ENCODE measurements around the gene MAG. TPM values are rescaled to one million over a fixed set of nuclear protein-coding genes. Genes with fewer than 3 reads are reported as not detected.

Gene MAG
- total RNA-seq, 2 donors from 2014 or later: 13.9 TPM; not detected in 1

DNA sequence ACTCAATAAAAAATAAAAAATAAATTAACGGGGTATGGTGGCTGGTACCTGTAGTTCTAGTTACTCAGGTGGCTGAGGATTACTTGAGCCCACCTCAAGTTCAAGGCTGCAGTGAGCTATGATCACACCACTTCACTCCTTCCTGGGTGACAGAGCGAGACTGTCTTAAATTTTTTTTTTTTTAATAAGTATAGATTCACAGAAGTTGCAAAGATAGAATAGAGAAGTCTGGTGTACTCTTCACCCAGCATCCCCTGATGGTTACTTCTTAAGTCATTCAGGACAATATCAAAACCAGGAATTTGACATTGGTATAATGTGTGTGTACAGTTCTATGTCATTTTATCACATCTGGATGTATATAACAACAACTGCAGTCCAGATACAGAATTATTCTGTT, 29.3 kb downstream of the MAG start:
- no peaks in the 10 kb centered on the region for H3K36me3 ChIP-seq
- TF ChIP-seq POLR2AphosphoS5 (IDR thresholded peaks at IDR 0.05) (no peak), CTCF (IDR thresholded peaks at IDR 0.05) (no peak), POLR2A (IDR thresholded peaks at IDR 0.05) (no peak)
- no peaks in the 10 kb centered on the region for H3K9me3 ChIP-seq
- no peak overlapping the region for H3K27ac ChIP-seq
- H3K4me1 ChIP-seq (replicated peaks): no peaks in the 10 kb centered on the region
- no peaks in the 10 kb centered on the region for H3K27me3 ChIP-seq (replicated peaks; ENCODE audit: insufficient read depth)
- 90% methylated on average over 2 of the region's 2 CpGs for WGBS
- DNase-seq (ENCODE audit: low spot score): no peak
- H3K4me3 ChIP-seq: no peak overlapping the region
- intact Hi-C loops (cut with DNase I): no loop called here

DNA sequence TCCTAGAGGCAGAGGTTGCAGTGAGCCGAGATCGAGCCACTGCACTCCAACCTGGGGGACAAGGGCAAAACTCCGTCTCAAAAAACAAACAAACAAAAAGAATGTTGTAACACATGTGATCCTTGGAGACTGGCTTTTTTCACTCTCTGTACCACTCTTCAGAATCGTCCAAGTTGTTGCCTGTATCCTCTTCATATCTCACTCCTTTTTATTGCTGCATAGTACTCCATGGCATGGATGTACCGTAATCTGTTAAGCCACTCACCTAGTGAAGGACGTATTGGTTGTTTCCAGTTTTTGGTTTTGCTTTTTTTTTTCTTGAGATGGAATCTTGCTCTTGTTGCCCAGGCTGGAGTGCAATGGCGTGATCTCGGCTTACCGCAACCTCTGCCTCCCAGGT, 30.1 kb downstream of the MAG start:
- no peak overlapping the region for H3K27ac ChIP-seq
- intact Hi-C loops (cut with DNase I): no loop called here
- H3K27me3 ChIP-seq (replicated peaks; ENCODE audit: insufficient read depth): no peaks in the 10 kb centered on the region
- no peak for DNase-seq (ENCODE audit: low spot score)
- no peaks in the 10 kb centered on the region for H3K9me3 ChIP-seq
- no peaks in the 10 kb centered on the region for H3K4me1 ChIP-seq (replicated peaks)
- TF ChIP-seq POLR2A (IDR thresholded peaks at IDR 0.05) (no peak), POLR2AphosphoS5 (IDR thresholded peaks at IDR 0.05) (no peak), CTCF (IDR thresholded peaks at IDR 0.05) (no peak)
- H3K36me3 ChIP-seq: no peaks in the 10 kb centered on the region
- no peak overlapping the region for H3K4me3 ChIP-seq
- 93% methylated on average over 9 of the region's 9 CpGs for WGBS

- H3K9me3 ChIP-seq: no peaks in the 10 kb centered on the region
- 71% methylated on average over 4 of the region's 4 CpGs for WGBS
- no peak for TF ChIP-seq CTCF (IDR thresholded peaks at IDR 0.05)
- TF ChIP-seq POLR2AphosphoS5 (IDR thresholded peaks at IDR 0.05): no peak
- TF ChIP-seq POLR2A (IDR thresholded peaks at IDR 0.05): no peak
- no peaks in the 10 kb centered on the region for H3K36me3 ChIP-seq
- DNase-seq (ENCODE audit: low spot score): no peak
- no peak overlapping the region for H3K4me3 ChIP-seq
- H3K27ac ChIP-seq: no peak overlapping the region
- H3K27me3 ChIP-seq (replicated peaks; ENCODE audit: insufficient read depth): peaks cover 5% of the 10 kb centered on the region
- intact Hi-C loops (cut with DNase I): no loop called here
- H3K4me1 ChIP-seq (replicated peaks): no peaks in the 10 kb centered on the region
Measured at GRCh38 chr19:35327642-35328041, 35.7 kb downstream of the MAG start.

DNA sequence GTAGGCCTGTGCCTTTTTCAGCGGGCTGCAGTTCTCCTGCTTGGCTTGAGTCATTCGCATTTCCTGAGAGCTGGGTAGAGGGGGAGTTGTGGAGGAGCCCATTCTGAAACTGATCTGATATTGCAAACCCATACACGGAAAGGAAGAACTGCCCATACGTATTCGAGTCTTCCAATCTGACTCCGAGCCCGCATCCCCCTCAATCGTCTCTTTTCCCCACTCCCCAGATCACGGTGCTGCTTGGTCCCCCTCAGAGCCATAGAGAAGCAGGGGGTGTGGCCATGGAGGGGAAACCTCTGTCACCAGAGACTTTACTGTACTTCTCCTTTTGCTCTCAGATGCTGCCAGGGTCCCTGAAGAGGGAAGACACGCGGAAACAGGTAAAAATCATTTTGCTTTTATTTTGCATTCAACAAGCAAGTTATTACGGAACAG, 36.9 kb downstream of the MAG start, which contains the start of gene CD22:
Gene CD22, plus strand, starts transcription at position 337 of the 435 bp plus-strand sequence. CDS start 2,854 bp downstream, outside the sequence.
- no peaks in the 10 kb centered on the region for H3K4me1 ChIP-seq (replicated peaks)
- intact Hi-C loops (cut with DNase I): no loop called here
- H3K27me3 ChIP-seq (replicated peaks; ENCODE audit: insufficient read depth): peaks cover 5% of the 10 kb centered on the region
- TF ChIP-seq POLR2A (IDR thresholded peaks at IDR 0.05) (no peak), POLR2AphosphoS5 (IDR thresholded peaks at IDR 0.05) (no peak), CTCF (IDR thresholded peaks at IDR 0.05) (no peak)
- no peak within 1 kb of the TSS for H3K4me3 ChIP-seq
- no peak for DNase-seq (ENCODE audit: low spot score)
- no peak within 1 kb of the TSS for H3K27ac ChIP-seq
- 78% methylated on average over 12 of the region's 12 CpGs for WGBS
- no peaks in the 10 kb centered on the region for H3K36me3 ChIP-seq
- no peaks in the 10 kb centered on the region for H3K9me3 ChIP-seq

DNA sequence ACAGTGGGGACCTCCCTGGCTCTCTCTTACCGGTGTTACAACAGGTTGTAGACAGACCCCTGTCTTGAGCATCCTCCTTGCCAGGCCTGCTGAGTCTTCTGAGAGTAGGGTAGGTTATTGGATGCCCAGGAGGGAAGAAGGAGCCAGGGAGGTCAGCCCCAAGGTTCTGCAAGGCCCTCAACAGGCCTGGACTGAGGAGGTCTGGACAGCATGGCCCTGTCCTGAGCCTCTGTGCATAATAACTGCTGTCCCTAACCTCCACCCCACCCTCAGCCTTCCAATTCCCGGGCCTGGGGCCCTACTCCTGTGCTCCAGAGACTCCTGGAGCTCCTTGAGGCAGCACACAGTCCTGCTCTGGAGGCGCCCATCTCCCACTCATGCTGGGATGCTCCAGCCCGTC, 37.4 kb downstream of the MAG start:
- Histone ChIP-seq H3K9me3 (no peaks in the 10 kb centered on the region), H3K4me3 (no peak overlapping the region), H3K27me3 (replicated peaks; ENCODE audit: insufficient read depth) (peaks cover 5% of the 10 kb centered on the region), H3K36me3 (no peaks in the 10 kb centered on the region), H3K27ac (no peak overlapping the region), H3K4me1 (replicated peaks) (no peaks in the 10 kb centered on the region)
- intact Hi-C loops (cut with DNase I): no loop called here
- DNase-seq (ENCODE audit: low spot score): no peak
- TF ChIP-seq POLR2A (IDR thresholded peaks at IDR 0.05) (no peak), CTCF (IDR thresholded peaks at IDR 0.05) (no peak), POLR2AphosphoS5 (IDR thresholded peaks at IDR 0.05) (no peak)
- WGBS: 83% methylated on average over 4 of the region's 4 CpGs
